GM15510 (cell line): Measurements from ENCODE around the gene ATAD2B.

ENCODE experiments used
- POLR2A ChIP-seq: IDR thresholded peaks from 3 replicates; pipeline ENCODE4 v1.6.1; 2011; ENCODE audit warnings: borderline replicate concordance; ENCODE audit not compliant: insufficient read length; ENCODE audit errors: extremely low read depth

ATAD2B gene

GRCh38 chr2:23926750-23927571, at the start of gene ATAD2B:
Gene ATAD2B, minus strand, starts transcription at chr2:23927123. Its CDS starts 353 bp downstream, at chr2:23926770.
- peak; percentile 90 for TF ChIP-seq POLR2A

GRCh38 chr2:23967846-23968245, 40.9 kb upstream of the ATAD2B start:
- TF ChIP-seq POLR2A: no peak

GRCh38 chr2:23954325-23955014, 27.5 kb upstream of the ATAD2B start:
- no peak for TF ChIP-seq POLR2A

GRCh38 chr2:23953625-23954024, 26.7 kb upstream of the ATAD2B start:
- no peak for TF ChIP-seq POLR2A

GRCh38 chr2:23947350-23947749, 20.4 kb upstream of the ATAD2B start:
- TF ChIP-seq POLR2A: no peak

GRCh38 chr2:23944976-23945375, 18.1 kb upstream of the ATAD2B start:
- no peak for TF ChIP-seq POLR2A

- TF ChIP-seq POLR2A: no peak
Observed at GRCh38 chr2:23944527-23944926, 17.6 kb upstream of the ATAD2B start.

- no peak for TF ChIP-seq POLR2A
Observed at GRCh38 chr2:23943666-23944065, 16.7 kb upstream of the ATAD2B start.

GRCh38 chr2:23941644-23942043, 14.7 kb upstream of the ATAD2B start:
- no peak for TF ChIP-seq POLR2A

- TF ChIP-seq POLR2A: no peak
Observed at GRCh38 chr2:23940718-23941620, 14.0 kb upstream of the ATAD2B start.

- TF ChIP-seq POLR2A: peak; percentile 83
Observed at GRCh38 chr2:23939987-23940717, 13.2 kb upstream of the ATAD2B start, which contains the start of gene UBXN2A. Gene UBXN2A, plus strand, starts transcription at chr2:23940463. Its CDS starts 17,852 bp downstream, at chr2:23958315.

- TF ChIP-seq POLR2A: no peak
Observed at GRCh38 chr2:23934259-23934658, 7.3 kb upstream of the ATAD2B start.

GRCh38 chr2:23926290-23926749, 603 bp downstream of the ATAD2B start:
- no peak for TF ChIP-seq POLR2A

GRCh38 chr2:23925702-23926289, 1.1 kb downstream of the ATAD2B start:
- peak; percentile 67 for TF ChIP-seq POLR2A
